ENCODE data around the gene CDK15. TPM values are rescaled to one million over a fixed set of nuclear protein-coding genes. Genes with fewer than 3 reads are reported as not detected.

Gene CDK15
- polyA plus RNA-seq, 2 of the 4 experiments (the other 2 are of a cell fraction), result not detected

GRCh38 chr2:201932511-201932910 lies 126.2 kb downstream of the CDK15 start:
- no peak overlapping the region for H3K27ac ChIP-seq
- TF ChIP-seq CBX2 (IDR thresholded peaks at IDR 0.05; ENCODE audit: borderline replicate concordance, low read depth), result no peak
- TF ChIP-seq JUN (IDR thresholded peaks at IDR 0.05), result no peak
- TF ChIP-seq POLR2A (IDR thresholded peaks at IDR 0.05; ENCODE audit: low read length), result no peak
- no peak for TF ChIP-seq TFCP2L1 (CRISPR knock-in tag; IDR thresholded peaks at IDR 0.05)
- TF ChIP-seq FOXS1 (CRISPR knock-in tag; IDR thresholded peaks at IDR 0.05), result no peak
- no peak for DNase-seq (ENCODE audit: low read depth in 1 of 2, low spot score in 1 of 2)
- no peak for FAIRE-seq
- H3K9me3 ChIP-seq, result 0 out of 3 replicates have a peak, but pooled peaks cover 2% of the 10 kb centered on the region
- H3K4me3 ChIP-seq, result no peak overlapping the region
- no peaks in the 10 kb centered on the region for H3K4me1 ChIP-seq
- ATAC-seq, result no peak
- POLR2A ChIA-PET, result no interaction called here
- CTCF ChIA-PET, result no interaction called here
- WGBS (ENCODE audit: missing lambda C conversion rate), result 80% methylated on average over 3 of the region's 3 CpGs
- H3K4me2 ChIP-seq, result no peak overlapping the region

GRCh38 chr2:201933792-201934237 lies 127.5 kb downstream of the CDK15 start:
- ChIA-PET CTCF (no interaction called here), POLR2A (no interaction called here)
- Histone ChIP-seq H3K4me3 (no peak overlapping the region), H3K4me2 (no peak overlapping the region), H3K4me1 (no peaks in the 10 kb centered on the region), H3K9me3 (0 out of 3 replicates have a peak, but pooled peaks cover 2% of the 10 kb centered on the region), H3K27ac (no peak overlapping the region)
- no peak for DNase-seq (ENCODE audit: low read depth in 1 of 2, low spot score in 1 of 2)
- no peak for FAIRE-seq
- no peak for TF ChIP-seq ATOH8 (CRISPR knock-in tag; IDR thresholded peaks at IDR 0.05; ENCODE audit: low read depth)
- TF ChIP-seq ELK1 (IDR thresholded peaks at IDR 0.05; ENCODE audit: low read depth, low read length), result no peak
- no peak for TF ChIP-seq CHD4 (IDR thresholded peaks at IDR 0.05; ENCODE audit: borderline replicate concordance)
- TF ChIP-seq HDAC2 (IDR thresholded peaks at IDR 0.05), result no peak
- no peak for TF ChIP-seq FOXS1 (CRISPR knock-in tag; IDR thresholded peaks at IDR 0.05)
- no peak for TF ChIP-seq REST (IDR thresholded peaks at IDR 0.05)
- no peak for TF ChIP-seq CEBPB (IDR thresholded peaks at IDR 0.05)
- TF ChIP-seq NFE2L2 (conservative IDR thresholded peaks at IDR 0.05; ENCODE audit: low read length), result no peak
- TF ChIP-seq JUNB (IDR thresholded peaks at IDR 0.05), result no peak
- ATAC-seq, result no peak
- WGBS (ENCODE audit: missing lambda C conversion rate), result 84% methylated on average over 4 of the region's 7 CpGs

GRCh38 chr2:201936817-201937216 lies 130.5 kb downstream of the CDK15 start:
- CTCF ChIA-PET, result interaction anchor here (1.5 kb wide), 2 partner anchors 9 to 105 kb away, joined by 3 to 5 read pairs; no protein-coding TSS in a partner anchor

More at GRCh38 chr2:201936817-201937216, 130.5 kb downstream of the CDK15 start:
- FAIRE-seq, result no peak
- DNase-seq (ENCODE audit: low read depth in 1 of 2, low spot score in 1 of 2), result no peak
- no peak overlapping the region for H3K4me2 ChIP-seq
- H3K9me3 ChIP-seq, result 0 out of 3 replicates have a peak, but pooled peaks cover 2% of the 10 kb centered on the region
- no peak for ATAC-seq
- no peak overlapping the region for H3K27ac ChIP-seq
- TF ChIP-seq HOXB13 (CRISPR knock-in tag; IDR thresholded peaks at IDR 0.05; ENCODE audit: low read depth) (no peak), NPAS2 (CRISPR knock-in tag; IDR thresholded peaks at IDR 0.05; ENCODE audit: borderline replicate concordance) (no peak), USF2 (IDR thresholded peaks at IDR 0.05) (no peak)
- POLR2A ChIA-PET, result no interaction called here
- no peaks in the 10 kb centered on the region for H3K4me1 ChIP-seq
- WGBS (ENCODE audit: missing lambda C conversion rate), result 82% methylated on average over 4 of the region's 4 CpGs
- H3K4me3 ChIP-seq, result no peak overlapping the region

Measured in A549 (cell line).